Gastroesophageal sphincter (tissue), 4 donors: ENCODE data around the gene DDC. TPM values are rescaled to one million over a fixed set of nuclear protein-coding genes. Genes with fewer than 3 reads are reported as not detected.
A peak's percentile ranks its signal among the peaks of the same experiment; 100 is the strongest.

ENCODE experiments used
- ATAC-seq: fragments of 150-250 bp; one replicate; pipeline ENCODE4 v1.9.1; 2016; ENCODE audit warnings: mild to moderate bottlenecking, moderate library complexity
- H3K27ac ChIP-seq, 4 donors: fragments of 200-600 bp; sonication (generic) in 3 of 4; 1 replicate in 3 of 4; 2 replicates in 1 of 4; pipeline ENCODE4 v1.5.1; 2016 to 2019
- H3K27me3 ChIP-seq: fragments of 200-600 bp; sonication (generic); one replicate; pipeline ENCODE4 v1.5.1; 2019
- H3K36me3 ChIP-seq, 2 donors: fragments of 200-600 bp; sonication (generic); one replicate each; pipeline ENCODE4 v1.5.1; 2019; ENCODE audit warnings: control low read depth in 1 of 2
- H3K4me1 ChIP-seq, 3 donors: fragments of 200-600 bp; sonication (generic); 1 replicate in 2 of 3; 2 replicates in 1 of 3; pipeline ENCODE4 v1.5.1; 2016 to 2019; ENCODE audit warnings: control low read depth in 2 of 3
- H3K4me3 ChIP-seq, 2 donors: fragments of 200-600 bp; sonication (generic); one replicate each; pipeline ENCODE4 v1.5.1; 2019; ENCODE audit warnings: mild to moderate bottlenecking in 1 of 2, moderate library complexity in 1 of 2
- H3K9me3 ChIP-seq, 3 donors: fragments of 200-600 bp; sonication (generic); one replicate each; pipeline ENCODE4 v1.5.1; 2017 to 2019; ENCODE audit warnings: control low read depth in 2 of 3
- EP300 ChIP-seq: sonication (generic); formaldehyde crosslinking; IDR thresholded peaks from one replicate; pipeline ENCODE4 v1.6.1; 2017; ENCODE audit warnings: antibody characterized with exemption, mild to moderate bottlenecking
- POLR2A ChIP-seq, 2 donors: fragments of 450-650 bp; IDR thresholded peaks; one replicate each; pipeline ENCODE4 v1.6.1; 2017; ENCODE audit warnings: antibody characterized with exemption in 2 of 2, mild to moderate bottlenecking in 2 of 2, moderate library complexity in 1 of 2
- POLR2AphosphoS5 ChIP-seq: sonication (generic); formaldehyde crosslinking; IDR thresholded peaks from one replicate; pipeline ENCODE4 v1.6.1; 2017; ENCODE audit warnings: antibody characterized with exemption
- WGBS, 2 donors: methylation state at CpG; one replicate each; pipeline ENCODE4 v1.1.5; 2018; ENCODE audit warnings: low coverage in 1 of 2; 5-methylcytosine and 5-hydroxymethylcytosine counted together
- total RNA-seq, 4 donors: library from RNA; depleted of rRNA; stranded (reverse); fragments of >200 nt; gene quantifications; one replicate each; pipeline ENCODE4 v1.1.0, GENCODE V29; 2016
- TF ChIP-seq, protein P1 (sequence below), 4 experiments: fragments of 200-600 bp in 2 of 4; fragments of 450-650 bp in 2 of 4; sonication (generic) in 1 of 4; IDR thresholded peaks; one replicate each; pipeline ENCODE4 v1.5.1; 2017 to 2019; ENCODE audit warnings: antibody characterized with exemption in 4 of 4, mild to moderate bottlenecking in 2 of 4, moderate library complexity in 2 of 4

Gene DDC
- total RNA-seq, 4 donors from 2014 or later: not detected

DNA sequence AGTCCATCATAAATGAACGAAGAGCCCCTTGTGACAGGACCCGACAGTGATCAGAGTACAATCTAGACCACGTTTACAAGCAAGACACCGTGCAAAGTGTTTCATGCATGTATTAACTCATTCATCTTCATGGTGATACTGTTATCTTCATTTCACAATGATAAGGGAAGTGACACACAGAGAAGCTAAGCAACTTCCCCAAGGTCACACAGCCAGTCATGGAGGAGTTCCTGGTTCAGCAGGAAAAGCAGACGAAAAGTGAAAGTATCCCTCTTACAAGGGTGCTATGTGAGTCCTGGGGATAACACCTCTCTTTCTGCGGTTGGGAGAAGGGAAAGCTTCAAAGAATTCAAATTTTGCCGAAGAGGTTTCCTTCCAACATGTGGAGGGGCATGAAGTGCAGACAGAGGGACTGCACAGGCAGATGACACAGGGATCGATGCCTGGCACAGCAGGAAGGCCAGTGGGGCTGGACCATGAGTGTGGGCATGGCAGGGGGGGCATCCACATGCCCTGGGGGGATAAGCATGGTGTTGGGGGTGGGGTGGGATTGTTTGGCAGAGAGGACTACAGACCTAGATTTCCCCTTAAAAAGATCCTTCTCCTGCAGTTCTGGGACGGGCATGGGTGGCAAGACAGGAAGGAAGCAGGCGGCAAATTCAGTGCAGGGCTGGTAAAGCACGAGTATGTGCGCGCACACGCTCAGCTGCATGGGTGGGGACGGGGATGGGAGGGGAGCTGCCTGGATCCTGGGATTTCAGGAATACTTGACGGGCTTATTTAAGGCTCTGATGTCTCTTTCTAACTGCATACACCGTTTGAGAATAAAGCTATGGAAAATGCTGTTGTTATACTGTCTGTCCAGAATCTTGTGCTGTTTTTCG is 33.5 kb upstream of the DDC start:
- Histone ChIP-seq H3K27ac (no peak overlapping the region), H3K4me3 (no peak overlapping the region), H3K36me3 (peaks cover 0 to 63% of the 10 kb centered on the region in 2 donors), H3K4me1 (no peaks in the 10 kb centered on the region), H3K27me3 (no peaks in the 10 kb centered on the region), H3K9me3 (no peaks in the 10 kb centered on the region)
- TF ChIP-seq POLR2A (IDR thresholded peaks at IDR 0.05) (no peak), EP300 (no peak), POLR2AphosphoS5 (no peak)
- TF ChIP-seq, protein P1, sequence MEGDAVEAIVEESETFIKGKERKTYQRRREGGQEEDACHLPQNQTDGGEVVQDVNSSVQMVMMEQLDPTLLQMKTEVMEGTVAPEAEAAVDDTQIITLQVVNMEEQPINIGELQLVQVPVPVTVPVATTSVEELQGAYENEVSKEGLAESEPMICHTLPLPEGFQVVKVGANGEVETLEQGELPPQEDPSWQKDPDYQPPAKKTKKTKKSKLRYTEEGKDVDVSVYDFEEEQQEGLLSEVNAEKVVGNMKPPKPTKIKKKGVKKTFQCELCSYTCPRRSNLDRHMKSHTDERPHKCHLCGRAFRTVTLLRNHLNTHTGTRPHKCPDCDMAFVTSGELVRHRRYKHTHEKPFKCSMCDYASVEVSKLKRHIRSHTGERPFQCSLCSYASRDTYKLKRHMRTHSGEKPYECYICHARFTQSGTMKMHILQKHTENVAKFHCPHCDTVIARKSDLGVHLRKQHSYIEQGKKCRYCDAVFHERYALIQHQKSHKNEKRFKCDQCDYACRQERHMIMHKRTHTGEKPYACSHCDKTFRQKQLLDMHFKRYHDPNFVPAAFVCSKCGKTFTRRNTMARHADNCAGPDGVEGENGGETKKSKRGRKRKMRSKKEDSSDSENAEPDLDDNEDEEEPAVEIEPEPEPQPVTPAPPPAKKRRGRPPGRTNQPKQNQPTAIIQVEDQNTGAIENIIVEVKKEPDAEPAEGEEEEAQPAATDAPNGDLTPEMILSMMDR (IDR thresholded peaks at IDR 0.05): no peak
- WGBS, 2 donors: 81 to 85% methylated on average over 13 to 17 of the region's 18 CpGs
- ATAC-seq: no peak

DNA sequence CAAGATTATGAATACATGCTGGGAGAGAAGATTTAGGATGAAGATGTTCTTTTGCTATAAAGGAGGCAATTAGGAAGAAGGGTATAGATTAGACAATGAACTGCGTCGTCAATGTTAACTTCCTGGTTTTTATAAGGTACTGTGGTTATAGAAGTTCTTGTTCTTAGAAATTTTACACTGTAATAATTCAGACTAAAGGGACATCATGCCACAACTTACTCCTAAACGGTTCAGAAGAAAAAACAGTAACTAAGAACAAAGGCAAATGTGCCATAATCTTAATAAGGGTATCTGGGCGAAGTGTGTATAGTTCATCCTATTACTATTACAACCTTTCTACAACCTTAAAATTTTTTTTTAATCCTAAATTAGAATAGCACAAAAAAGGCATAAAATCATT is 31.3 kb upstream of the DDC start:
- Histone ChIP-seq H3K4me1 (no peaks in the 10 kb centered on the region), H3K27ac (no peak overlapping the region), H3K36me3 (peaks cover 0 to 67% of the 10 kb centered on the region in 2 donors), H3K9me3 (no peaks in the 10 kb centered on the region), H3K27me3 (no peaks in the 10 kb centered on the region), H3K4me3 (no peak overlapping the region)
- no peak for ATAC-seq
- WGBS, 2 donors: 80 to 81% methylated on average over 4 of the region's 4 CpGs
- TF ChIP-seq, protein P1 (IDR thresholded peaks at IDR 0.05): no peak
- no peak for TF ChIP-seq POLR2A (IDR thresholded peaks at IDR 0.05)
- no peak for TF ChIP-seq EP300
- TF ChIP-seq POLR2AphosphoS5: no peak

DNA sequence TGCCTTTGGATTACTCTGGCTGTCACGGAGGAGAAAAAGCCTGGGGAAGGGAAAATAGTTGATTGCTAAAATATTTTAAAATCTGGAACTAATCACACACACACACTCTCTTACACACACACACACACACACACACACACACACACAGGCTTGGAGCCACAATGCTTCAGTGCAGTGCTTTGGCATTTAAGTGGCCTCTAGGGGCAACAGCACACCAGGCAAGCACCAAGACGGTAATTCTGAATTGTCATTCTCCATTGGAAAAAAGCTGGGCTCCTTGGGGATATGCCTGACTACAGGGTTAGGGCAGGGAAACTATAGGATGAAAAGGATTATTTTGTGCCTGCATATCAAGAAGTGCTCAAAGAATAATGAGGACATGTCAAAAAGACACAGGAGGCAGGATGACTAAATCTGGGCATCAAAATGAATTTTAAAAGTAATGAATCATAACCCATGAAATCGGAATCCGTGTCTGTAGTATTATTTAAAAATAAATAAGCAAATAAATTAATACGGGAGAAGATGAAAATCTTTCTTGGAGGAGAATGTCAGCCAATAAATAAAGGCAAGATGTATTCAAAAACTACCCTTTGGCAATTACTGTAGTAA is 30.4 kb upstream of the DDC start:
- peak; percentile 55 for ATAC-seq
- Histone ChIP-seq H3K4me3 (no peak overlapping the region), H3K27me3 (no peaks in the 10 kb centered on the region), H3K4me1 (no peaks in the 10 kb centered on the region), H3K9me3 (no peaks in the 10 kb centered on the region), H3K36me3 (peaks cover 0 to 72% of the 10 kb centered on the region in 2 donors), H3K27ac (no peak overlapping the region)
- 54 to 60% methylated on average over 5 of the region's 5 CpGs for WGBS, 2 donors
- TF ChIP-seq POLR2AphosphoS5: no peak
- TF ChIP-seq, protein P1 (IDR thresholded peaks at IDR 0.05): peak; percentile 12 to 61 (median 52)

DNA sequence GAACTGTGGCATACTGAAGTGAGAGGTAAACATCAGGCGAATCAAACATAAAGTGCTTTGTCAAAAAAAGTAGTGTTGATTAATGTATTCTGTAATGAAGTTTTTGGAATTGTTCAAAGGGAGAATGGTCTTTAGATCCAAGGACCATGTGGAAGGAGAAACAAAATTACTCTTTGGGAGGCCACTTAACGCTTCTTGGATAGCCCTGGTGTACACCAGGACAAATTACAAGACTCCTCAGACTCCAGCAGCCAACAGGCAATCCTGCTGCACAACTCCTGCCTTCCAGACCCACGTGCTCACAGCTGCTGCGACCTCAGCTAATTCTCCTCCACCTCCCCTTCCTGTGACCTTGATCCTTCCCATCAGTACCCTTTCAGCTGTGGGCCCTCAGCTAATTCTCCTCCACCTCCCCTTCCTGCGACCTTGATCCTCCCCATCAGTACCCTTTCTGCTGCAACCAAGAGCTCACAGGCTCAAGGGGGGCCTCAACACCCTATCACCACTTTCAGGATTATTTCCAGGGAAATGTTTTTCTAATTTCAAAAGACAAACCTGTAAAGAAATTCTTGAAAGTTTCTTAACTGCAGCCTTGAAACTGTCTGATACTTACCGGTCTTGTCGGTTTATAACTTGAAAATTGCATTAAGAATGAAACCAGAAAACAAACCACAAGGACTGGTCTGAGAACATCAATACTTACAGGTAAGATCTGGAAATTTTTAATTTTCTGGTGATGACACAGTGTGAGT is 29.7 kb upstream of the DDC start:
- no peak overlapping the region for H3K27ac ChIP-seq
- H3K9me3 ChIP-seq: no peaks in the 10 kb centered on the region
- ATAC-seq: no peak
- TF ChIP-seq, protein P1 (IDR thresholded peaks at IDR 0.05): no peak
- no peak for TF ChIP-seq POLR2A (IDR thresholded peaks at IDR 0.05)
- TF ChIP-seq POLR2AphosphoS5: no peak
- no peak for TF ChIP-seq EP300
- H3K4me1 ChIP-seq: no peaks in the 10 kb centered on the region
- no peaks in the 10 kb centered on the region for H3K27me3 ChIP-seq
- peaks cover 0 to 70% of the 10 kb centered on the region in 2 donors for H3K36me3 ChIP-seq
- WGBS, 2 donors: 76% methylated on average over 5 to 7 of the region's 7 CpGs
- H3K4me3 ChIP-seq: no peak overlapping the region
